Measurements from ENCODE around the gene MSRB3. TPM values are rescaled to one million over a fixed set of nuclear protein-coding genes. Genes with fewer than 3 reads are reported as not detected.
"Not testable (repeated sequence)": the region's sequence is repeated elsewhere in the genome, so short reads cannot be mapped to it uniquely, and the experiment has no call there.

Gene MSRB3
- polyA plus RNA-seq, 12 donors, result 27.3 to 66.7 (median 52.5) TPM; not detected in 1

GRCh38 chr12:65450625-65451024, 172.1 kb downstream of the MSRB3 start:
- no peak for DNase-seq

- no peak for DNase-seq
These were observed 175.8 kb downstream of the MSRB3 start for GRCh38 chr12:65454115-65454787.

DNA sequence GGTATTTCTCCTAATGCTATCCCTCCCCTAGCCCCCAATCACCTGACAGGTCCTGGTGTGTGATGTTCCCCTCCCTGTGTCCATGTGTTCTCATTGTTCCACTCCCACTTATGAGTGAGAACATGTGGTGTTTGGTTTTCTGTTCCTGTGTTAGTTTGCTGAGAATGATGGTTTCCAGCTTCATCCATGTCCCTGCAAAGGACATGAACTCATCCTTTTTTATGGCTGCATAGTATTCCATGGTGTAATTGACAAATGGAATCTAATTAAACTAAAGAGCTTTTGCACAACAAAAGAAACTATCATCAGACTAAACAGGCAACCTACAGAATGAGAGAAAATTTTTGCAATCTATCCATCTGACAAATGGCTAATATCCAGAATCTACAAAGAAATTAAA, 178.9 kb downstream of the MSRB3 start:
- not testable (repeated sequence) for DNase-seq

DNA sequence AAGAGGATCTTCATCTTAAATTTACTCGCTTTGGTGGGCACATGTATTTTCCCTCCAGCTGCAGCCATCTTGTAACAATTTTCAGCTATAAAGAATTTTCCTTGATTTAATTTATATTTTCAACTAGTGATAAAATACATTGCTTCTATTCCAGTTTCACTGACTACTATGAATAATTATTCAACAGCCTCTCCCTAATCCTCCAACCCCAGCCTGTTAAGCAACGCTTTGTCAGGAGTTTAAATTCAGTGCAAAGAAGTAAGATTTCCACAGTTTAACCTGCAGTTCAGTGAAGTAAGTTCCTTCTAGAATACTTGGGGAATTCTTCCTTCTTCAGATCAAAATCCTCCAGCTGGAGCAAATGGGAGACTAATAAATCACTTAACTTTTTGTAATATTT, 180.2 kb downstream of the MSRB3 start:
- no peak for DNase-seq

GRCh38 chr12:65459545-65459944, 181.1 kb downstream of the MSRB3 start:
- no peak for DNase-seq

GRCh38 chr12:65460063-65460462, 181.6 kb downstream of the MSRB3 start:
- DNase-seq, result no peak

DNA sequence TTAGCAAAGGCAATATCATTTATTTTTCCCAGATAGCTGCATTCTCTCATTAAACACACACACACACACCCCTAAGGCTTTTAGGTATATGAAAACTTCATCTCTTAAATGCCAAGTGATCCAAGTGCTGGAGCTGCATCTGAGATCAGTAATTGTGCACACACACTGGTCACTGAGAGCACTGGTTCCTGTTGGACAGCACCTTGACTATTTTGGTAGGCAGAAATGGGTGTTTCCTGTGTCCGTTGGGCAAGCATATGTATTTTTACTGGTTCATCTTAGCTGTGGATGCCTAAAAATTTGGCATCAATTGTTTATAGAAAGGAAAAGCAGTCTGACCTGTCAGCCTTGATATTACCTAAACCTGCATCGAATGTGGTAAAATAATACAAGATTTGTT, 182.5 kb downstream of the MSRB3 start:
- DNase-seq, result no peak

DNA sequence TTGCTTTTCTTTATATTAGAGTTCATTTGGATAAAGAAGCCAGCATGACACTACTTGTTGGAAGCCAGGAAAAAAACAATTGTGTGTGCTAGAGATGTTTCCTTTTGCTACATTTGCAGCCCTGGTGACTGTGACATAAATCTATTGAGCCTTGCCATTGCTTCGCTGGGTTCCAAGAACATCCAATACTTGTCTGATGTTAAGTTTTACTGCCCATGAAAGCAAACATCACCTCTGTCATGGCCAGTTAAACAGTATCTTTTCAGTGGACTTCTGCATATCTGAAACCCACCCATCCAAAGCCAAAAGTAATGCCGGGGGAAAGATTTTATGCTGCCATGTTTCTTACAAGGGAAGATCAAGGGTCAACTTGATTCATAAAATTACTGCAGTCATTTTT, 184.0 kb downstream of the MSRB3 start:
- no peak for DNase-seq

DNA sequence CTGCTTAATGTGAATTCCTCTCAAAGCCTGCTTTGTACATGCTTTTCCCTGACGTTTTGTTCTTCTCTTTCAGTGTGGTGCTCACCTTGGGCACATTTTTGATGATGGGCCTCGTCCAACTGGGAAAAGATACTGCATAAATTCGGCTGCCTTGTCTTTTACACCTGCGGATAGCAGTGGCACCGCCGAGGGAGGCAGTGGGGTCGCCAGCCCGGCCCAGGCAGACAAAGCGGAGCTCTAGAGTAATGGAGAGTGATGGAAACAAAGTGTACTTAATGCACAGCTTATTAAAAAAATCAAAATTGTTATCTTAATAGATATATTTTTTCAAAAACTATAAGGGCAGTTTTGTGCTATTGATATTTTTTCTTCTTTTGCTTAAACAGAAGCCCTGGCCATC, 184.6 kb downstream of the MSRB3 start:
- no peak for DNase-seq

GRCh38 chr12:65463611-65464010, 185.1 kb downstream of the MSRB3 start:
- DNase-seq, result no peak

GRCh38 chr12:65464930-65465329, 186.4 kb downstream of the MSRB3 start:
- peak; percentile 58 for DNase-seq

DNA sequence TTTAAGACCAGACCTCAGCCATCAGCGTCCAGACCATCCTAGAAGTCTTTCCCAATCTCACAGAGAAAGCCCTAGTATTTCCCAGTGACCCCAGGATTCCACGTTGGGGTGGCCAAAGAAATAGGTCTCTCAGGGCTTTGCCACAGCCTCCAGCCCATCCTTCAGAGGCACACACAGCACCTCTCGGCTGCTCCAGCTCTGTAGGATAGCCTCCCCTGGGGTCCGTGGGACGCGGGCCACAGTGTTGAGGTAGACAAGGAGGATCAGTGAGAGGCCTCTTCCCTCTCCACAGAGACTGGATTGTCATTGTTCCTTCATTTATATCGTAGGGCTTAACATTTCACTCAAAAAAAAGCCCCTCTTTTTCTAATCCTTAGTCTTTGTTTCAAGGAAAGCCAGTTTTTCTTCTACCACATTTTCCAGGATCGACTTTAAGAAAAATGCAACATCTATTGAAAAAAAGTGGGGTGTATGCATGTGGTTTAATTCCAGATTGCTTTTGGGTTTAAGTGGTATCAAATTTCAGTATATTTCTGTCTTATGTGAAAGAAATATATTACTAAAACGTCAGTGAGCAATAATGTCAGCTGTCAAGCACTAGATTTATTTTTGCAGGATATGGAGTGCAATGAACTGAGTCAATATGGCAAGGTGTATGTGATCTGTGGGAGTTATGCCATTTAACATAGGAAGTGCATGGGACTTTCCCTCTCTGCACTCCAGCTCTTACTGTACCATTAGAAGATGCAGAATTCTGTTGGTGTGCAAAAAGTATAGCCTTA, 187.5 kb downstream of the MSRB3 start:
- DNase-seq, result no peak

DNA sequence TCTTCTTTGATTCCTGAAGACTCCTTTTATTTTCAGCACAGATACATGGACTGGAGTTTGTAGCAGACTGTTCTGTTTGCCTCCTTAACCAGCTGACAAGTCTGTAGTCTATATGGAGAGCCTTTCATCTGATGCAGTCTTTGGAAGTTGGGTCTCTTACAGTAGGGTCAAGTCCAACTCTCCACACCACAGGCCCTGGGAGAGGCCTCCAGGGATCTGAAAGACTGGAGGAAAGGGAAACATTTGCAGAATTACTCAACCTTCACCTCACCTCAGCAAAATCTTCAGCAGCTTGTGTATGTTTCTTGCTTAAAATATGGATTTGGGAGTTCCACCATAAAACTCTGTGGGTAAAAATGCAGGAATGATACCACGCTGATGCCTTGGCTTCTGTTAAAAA, 188.4 kb downstream of the MSRB3 start:
- DNase-seq, result no peak

- DNase-seq, result no peak
These were observed 191.8 kb downstream of the MSRB3 start for GRCh38 chr12:65470256-65470655.

GRCh38 chr12:65472079-65472478, 193.6 kb downstream of the MSRB3 start:
- DNase-seq, result no peak

- no peak for DNase-seq
These were observed 196.3 kb downstream of the MSRB3 start for GRCh38 chr12:65474831-65475230.

GRCh38 chr12:65477721-65478120, 199.2 kb downstream of the MSRB3 start:
- peak; percentile 43 for DNase-seq

GRCh38 chr12:65483891-65484516, 205.5 kb downstream of the MSRB3 start:
- not testable (repeated sequence) for DNase-seq

DNA sequence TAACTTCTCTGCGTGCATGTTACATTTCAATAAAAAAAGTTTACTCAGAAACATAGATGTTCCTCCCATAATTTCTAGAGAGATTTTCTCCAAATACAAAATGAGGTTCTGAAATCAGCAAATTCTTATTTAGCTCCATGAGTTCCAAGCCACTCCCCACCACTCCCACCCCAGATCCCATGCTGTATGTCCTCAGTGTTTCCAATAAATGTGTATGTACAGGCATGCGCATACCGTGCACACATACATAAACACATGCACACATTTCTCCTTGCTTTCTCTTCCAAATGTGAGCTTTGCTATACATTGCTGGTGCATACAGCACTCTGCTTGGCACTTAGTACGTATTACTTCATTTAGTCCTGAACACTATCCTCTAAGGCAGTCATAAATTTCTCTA, 209.7 kb downstream of the MSRB3 start:
- no peak for DNase-seq

GRCh38 chr12:65490250-65490649, 211.8 kb downstream of the MSRB3 start:
- DNase-seq, result no peak

DNA sequence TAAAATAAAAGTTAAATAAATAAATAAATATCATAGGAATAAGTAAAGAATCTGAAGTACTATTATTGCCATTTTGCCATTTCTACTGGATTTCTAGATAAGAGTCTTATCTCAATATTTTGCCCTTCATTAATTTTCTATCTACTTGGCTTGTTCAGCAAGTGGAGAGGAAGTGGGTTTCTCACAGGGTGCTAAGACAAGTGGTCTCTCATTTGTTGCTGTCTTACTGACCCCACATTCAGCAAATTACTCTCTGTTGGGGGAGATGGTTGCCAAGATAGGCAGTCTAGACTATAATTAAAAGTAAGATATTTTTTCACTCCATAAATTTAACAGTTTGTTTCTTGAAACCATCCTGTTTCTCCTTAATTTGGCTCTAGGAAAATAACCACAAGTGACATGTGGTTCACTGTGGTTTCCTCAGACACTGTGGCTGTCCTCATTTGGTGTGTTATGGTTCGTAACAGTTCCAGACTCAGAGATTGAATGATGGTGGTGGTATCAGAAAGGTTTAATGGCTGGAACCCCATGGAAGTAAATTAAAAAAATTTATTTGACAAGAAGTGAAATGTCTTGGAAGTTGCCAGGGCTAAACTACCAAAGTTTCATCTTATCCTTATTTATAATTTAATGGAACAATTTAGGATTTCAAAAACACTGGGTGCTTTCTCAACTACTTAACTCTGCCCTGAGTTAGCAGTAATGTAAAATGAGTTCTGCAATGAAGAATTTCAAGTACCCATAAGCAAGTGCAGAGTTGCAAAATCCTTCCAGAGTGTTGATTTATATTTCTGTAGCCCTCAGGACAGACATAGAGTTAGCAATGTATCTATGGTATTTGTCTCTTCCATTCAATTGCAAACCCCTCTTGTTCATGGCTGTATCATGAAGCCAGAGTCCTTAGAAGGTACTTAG, 214.8 kb downstream of the MSRB3 start:
- no peak for DNase-seq

DNA sequence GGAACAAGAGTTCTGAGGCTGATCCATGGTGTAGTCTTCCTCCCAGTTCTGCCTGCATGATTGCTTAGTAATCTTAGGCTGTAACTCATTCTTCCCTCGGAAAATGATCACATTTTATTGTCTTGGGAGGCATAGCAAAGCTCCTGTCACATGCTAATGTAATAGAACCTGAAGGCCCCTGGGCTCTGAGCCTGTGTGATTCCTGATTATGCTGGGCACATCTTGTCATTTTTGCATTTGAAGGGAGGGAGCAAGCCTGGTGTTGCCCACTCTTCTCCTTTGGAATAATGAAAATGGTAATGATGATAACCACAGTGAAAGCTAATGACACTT, 215.4 kb downstream of the MSRB3 start:
- no peak for DNase-seq
